ENCODE results near the gene FLT3.

DNA sequence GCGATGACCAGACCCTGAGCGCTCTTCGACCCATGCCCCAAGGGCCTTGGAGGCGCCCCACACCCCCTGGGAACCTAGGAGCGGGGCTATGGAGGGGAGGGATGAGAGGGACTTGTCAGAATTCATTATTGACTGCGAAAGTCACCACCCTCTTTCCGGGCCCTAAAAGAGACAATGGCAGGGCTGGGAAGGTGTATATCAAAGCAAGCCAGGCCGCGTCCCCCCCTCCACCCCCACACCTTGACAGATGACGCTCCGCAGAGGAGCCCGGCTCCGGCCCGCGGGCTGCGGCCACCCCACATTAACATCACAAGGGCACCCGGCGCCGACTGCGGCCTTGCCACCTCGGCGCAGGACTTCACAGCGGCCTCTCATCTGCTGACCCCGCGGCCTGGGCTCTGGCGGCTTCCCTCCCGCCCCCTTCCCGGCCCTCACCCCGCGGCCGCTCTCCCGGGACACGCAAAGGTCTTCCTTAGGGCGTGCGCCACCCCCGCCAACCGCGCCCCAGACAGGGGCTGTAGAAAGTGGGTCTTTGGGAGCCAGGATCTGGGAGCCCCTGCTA lies 133.7 kb downstream of the FLT3 start:
- TF ChIP-seq, protein P1, sequence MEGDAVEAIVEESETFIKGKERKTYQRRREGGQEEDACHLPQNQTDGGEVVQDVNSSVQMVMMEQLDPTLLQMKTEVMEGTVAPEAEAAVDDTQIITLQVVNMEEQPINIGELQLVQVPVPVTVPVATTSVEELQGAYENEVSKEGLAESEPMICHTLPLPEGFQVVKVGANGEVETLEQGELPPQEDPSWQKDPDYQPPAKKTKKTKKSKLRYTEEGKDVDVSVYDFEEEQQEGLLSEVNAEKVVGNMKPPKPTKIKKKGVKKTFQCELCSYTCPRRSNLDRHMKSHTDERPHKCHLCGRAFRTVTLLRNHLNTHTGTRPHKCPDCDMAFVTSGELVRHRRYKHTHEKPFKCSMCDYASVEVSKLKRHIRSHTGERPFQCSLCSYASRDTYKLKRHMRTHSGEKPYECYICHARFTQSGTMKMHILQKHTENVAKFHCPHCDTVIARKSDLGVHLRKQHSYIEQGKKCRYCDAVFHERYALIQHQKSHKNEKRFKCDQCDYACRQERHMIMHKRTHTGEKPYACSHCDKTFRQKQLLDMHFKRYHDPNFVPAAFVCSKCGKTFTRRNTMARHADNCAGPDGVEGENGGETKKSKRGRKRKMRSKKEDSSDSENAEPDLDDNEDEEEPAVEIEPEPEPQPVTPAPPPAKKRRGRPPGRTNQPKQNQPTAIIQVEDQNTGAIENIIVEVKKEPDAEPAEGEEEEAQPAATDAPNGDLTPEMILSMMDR (IDR thresholded peaks at IDR 0.05) = no peak
- TF ChIP-seq POLR2A (IDR thresholded peaks at IDR 0.05) = no peak
